Hematopoietic multipotent progenitor cell (in vitro differentiated cells): Measurements from ENCODE around the gene TCF4. TPM values are rescaled to one million over a fixed set of nuclear protein-coding genes. Genes with fewer than 3 reads are reported as not detected.
A peak's percentile ranks its signal among the peaks of the same experiment; 100 is the strongest.

Experiments used
- DNase-seq, 3 donors: peaks; one replicate each; pipeline ENCODE4 v3.0.0-alpha.2; 2011 to 2015; ENCODE audit warnings: low read depth in 2 of 3, low spot score in 2 of 3
- total RNA-seq: library from RNA; depleted of rRNA; stranded (reverse); fragments of >200 nt; gene quantifications from one replicate; pipeline ENCODE4 v1.2.3, GENCODE V29; 2012

The TCF4 gene
- total RNA-seq, 1 donor = 127 TPM

- peak in 2 of 3 donors; percentile 10 to 19 for DNase-seq
These were observed 167.9 kb downstream of the TCF4 start for GRCh38 chr18:55419947-55420664.

- no peak for DNase-seq
These were observed 168.7 kb downstream of the TCF4 start for GRCh38 chr18:55419132-55419946.

GRCh38 chr18:55418439-55418838 is 169.6 kb downstream of the TCF4 start:
- no peak for DNase-seq

- DNase-seq = no peak
These were observed 171.2 kb downstream of the TCF4 start for GRCh38 chr18:55416791-55417190.

- peak; percentile 10 to 90 (median 86) for DNase-seq
These were observed 172.6 kb downstream of the TCF4 start for GRCh38 chr18:55415258-55415871.

- DNase-seq = no peak
These were observed 173.5 kb downstream of the TCF4 start for GRCh38 chr18:55414475-55414874.

GRCh38 chr18:55413474-55413873 is 174.5 kb downstream of the TCF4 start:
- no peak for DNase-seq

GRCh38 chr18:55407774-55408535 is 180.0 kb downstream of the TCF4 start:
- no peak for DNase-seq

GRCh38 chr18:55407191-55407590 is 180.8 kb downstream of the TCF4 start:
- DNase-seq = no peak

GRCh38 chr18:55406451-55406991 is 181.5 kb downstream of the TCF4 start:
- DNase-seq = no peak

- DNase-seq = peak in 2 of 3 donors; percentile 56 to 77
These were observed 182.0 kb downstream of the TCF4 start for GRCh38 chr18:55405893-55406406.

GRCh38 chr18:55405475-55405874 is 182.5 kb downstream of the TCF4 start:
- no peak for DNase-seq

- no peak for DNase-seq
These were observed 183.0 kb downstream of the TCF4 start for GRCh38 chr18:55404832-55405465.

GRCh38 chr18:55404136-55404830 is 183.7 kb downstream of the TCF4 start:
- no peak for DNase-seq

- no peak for DNase-seq
These were observed 184.5 kb downstream of the TCF4 start for GRCh38 chr18:55403421-55403949.

GRCh38 chr18:55402731-55403405 is 185.1 kb downstream of the TCF4 start:
- no peak for DNase-seq

GRCh38 chr18:55401638-55402191 is 186.3 kb downstream of the TCF4 start:
- DNase-seq = no peak
